Colonic mucosa (tissue), 4 donors: ENCODE results near the gene RARB. TPM values are rescaled to one million over a fixed set of nuclear protein-coding genes. Genes with fewer than 3 reads are reported as not detected.

Experiments
- DNase-seq: peaks from one replicate; pipeline ENCODE4 v3.0.0-alpha.2; 2020
- H3K27ac ChIP-seq: fragments of 200-600 bp; one replicate; pipeline ENCODE4 v1.8.0; 2021
- H3K27me3 ChIP-seq: fragments of 200-600 bp; one replicate; pipeline ENCODE4 v1.8.0; 2021
- H3K36me3 ChIP-seq: fragments of 200-600 bp; one replicate; pipeline ENCODE4 v1.8.0; 2021
- H3K4me1 ChIP-seq: fragments of 200-600 bp; one replicate; pipeline ENCODE4 v1.8.0; 2021; ENCODE audit warnings: mild to moderate bottlenecking
- H3K4me3 ChIP-seq: fragments of 200-600 bp; one replicate; pipeline ENCODE4 v1.8.0; 2021
- H3K9ac ChIP-seq, 2 donors: one replicate each; pipeline ENCODE4 v1.7.0; 2013; ENCODE audit warnings: control low read depth in 2 of 2, low read depth in 2 of 2, low read length in 2 of 2
- H3K9me3 ChIP-seq: fragments of 200-600 bp; one replicate; pipeline ENCODE4 v1.8.0; 2021
- intact Hi-C: fragments of 100-400 bp; cut with DNase I; formaldehyde crosslinking; loops from one replicate; pipeline ENCODE4 v1.14.1; 2022
- total RNA-seq, 2 donors: library from RNA; stranded (reverse); fragmentation: NEBNext Ultra II Directional in 1 of 2; extraction: Animal tissue kit (Norgen Biotek cat#: 25700) in 1 of 2; gene quantifications; one replicate each; pipeline ENCODE4 v1.2.1, GENCODE V29; 2021
- TF ChIP-seq, protein P1 (sequence below): fragments of 200-600 bp; IDR thresholded peaks from one replicate; pipeline ENCODE4 v1.8.0; 2022; ENCODE audit warnings: antibody characterized with exemption, mild to moderate bottlenecking
- donor health status: healthy.
- donor health status: DM: no; HTN: no; CAD: no.
- donor health status: DM: no; HTN: no; CAD: no.

Gene RARB
- total RNA-seq, 2 donors from 2014 or later = 0.54 to 0.74 TPM

DNA sequence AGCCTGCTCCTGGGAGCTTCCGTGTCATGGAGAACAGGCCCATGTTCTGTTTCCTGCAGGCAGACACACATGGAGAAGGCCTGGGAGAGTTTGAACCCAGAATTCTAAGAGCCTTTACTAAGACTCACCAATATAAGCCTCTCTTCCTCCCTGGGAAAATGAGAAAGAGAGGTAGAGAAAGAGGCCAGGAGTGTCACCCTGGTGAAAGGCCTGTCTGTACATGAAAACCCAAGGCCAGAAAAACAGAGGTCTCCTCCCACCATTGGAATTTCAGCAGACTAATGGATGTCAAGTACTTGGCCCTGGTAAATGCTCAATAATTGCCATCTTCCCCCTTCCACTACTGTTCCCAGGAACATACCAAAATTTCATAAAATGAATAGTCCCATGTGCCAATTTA, 119.0 kb downstream of the RARB start:
- H3K4me1 ChIP-seq = no peaks in the 10 kb centered on the region
- no peaks in the 10 kb centered on the region for H3K27me3 ChIP-seq
- no peak overlapping the region for H3K4me3 ChIP-seq
- no peak overlapping the region for H3K9ac ChIP-seq
- H3K27ac ChIP-seq = no peak overlapping the region
- TF ChIP-seq, protein P1, sequence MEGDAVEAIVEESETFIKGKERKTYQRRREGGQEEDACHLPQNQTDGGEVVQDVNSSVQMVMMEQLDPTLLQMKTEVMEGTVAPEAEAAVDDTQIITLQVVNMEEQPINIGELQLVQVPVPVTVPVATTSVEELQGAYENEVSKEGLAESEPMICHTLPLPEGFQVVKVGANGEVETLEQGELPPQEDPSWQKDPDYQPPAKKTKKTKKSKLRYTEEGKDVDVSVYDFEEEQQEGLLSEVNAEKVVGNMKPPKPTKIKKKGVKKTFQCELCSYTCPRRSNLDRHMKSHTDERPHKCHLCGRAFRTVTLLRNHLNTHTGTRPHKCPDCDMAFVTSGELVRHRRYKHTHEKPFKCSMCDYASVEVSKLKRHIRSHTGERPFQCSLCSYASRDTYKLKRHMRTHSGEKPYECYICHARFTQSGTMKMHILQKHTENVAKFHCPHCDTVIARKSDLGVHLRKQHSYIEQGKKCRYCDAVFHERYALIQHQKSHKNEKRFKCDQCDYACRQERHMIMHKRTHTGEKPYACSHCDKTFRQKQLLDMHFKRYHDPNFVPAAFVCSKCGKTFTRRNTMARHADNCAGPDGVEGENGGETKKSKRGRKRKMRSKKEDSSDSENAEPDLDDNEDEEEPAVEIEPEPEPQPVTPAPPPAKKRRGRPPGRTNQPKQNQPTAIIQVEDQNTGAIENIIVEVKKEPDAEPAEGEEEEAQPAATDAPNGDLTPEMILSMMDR = no peak
- no peaks in the 10 kb centered on the region for H3K36me3 ChIP-seq
- no peak for DNase-seq
- intact Hi-C loops = no loop called here
- no peaks in the 10 kb centered on the region for H3K9me3 ChIP-seq

DNA sequence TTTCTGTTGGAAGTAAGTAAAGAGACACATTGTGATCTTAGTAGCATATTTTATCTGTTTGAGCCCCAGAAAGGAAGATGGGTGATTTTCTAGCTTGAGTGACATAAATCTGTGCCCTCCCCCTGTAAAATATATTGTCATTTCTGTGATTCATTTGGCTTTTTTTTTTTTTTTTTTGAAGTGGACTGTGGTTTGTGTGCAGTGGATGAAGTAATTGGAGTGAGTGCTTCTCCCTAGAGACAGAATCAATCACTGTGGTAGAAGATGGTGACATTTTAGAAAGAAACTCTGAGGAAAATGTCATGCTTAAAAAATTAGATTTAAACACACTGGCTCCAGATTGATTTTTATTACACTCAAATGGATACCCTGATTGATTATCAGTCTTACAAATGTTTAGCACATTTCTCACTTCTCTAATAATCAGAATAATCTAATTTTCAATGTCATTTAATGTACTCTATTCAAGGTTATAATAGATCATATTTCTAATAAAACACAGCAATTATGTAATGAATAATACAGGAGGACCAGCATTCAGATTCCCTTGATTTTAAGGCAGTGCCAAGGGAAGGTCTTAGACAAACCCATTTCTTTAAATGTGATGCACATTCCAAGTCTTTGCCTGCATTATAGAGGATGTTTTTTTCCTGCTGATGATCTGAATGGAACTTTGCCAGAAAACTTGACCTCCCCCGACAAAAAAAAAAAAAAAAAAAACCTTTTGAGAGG, 120.0 kb downstream of the RARB start:
- no peak for DNase-seq
- intact Hi-C loops = no loop called here
- H3K4me3 ChIP-seq = no peak overlapping the region
- TF ChIP-seq, protein P1 = no peak
- H3K4me1 ChIP-seq = no peaks in the 10 kb centered on the region
- H3K9me3 ChIP-seq = no peaks in the 10 kb centered on the region
- no peak overlapping the region for H3K27ac ChIP-seq
- H3K36me3 ChIP-seq = no peaks in the 10 kb centered on the region
- H3K27me3 ChIP-seq = no peaks in the 10 kb centered on the region
- no peak overlapping the region for H3K9ac ChIP-seq

DNA sequence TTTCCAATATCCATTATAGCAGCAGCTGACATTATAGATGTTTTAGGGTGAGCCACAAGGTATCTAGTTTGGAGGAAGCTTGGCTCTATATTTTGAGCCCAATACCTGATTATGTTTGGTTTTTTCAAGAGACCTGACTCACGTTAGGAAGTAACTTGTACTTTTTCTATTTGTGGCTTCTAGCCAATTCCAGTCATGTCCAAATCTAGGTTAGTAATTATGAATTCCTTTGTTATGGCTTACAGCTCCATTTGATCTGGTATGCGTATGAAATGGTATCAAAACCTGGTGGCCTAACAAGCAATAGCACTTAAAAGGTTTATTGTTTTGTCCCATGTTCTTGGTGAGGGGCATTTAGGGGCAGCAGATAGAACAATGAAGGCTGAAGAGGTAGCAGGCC, 120.8 kb downstream of the RARB start:
- H3K36me3 ChIP-seq = no peaks in the 10 kb centered on the region
- H3K4me1 ChIP-seq = no peaks in the 10 kb centered on the region
- no peak overlapping the region for H3K27ac ChIP-seq
- no peak overlapping the region for H3K4me3 ChIP-seq
- no peaks in the 10 kb centered on the region for H3K9me3 ChIP-seq
- no peak overlapping the region for H3K9ac ChIP-seq
- H3K27me3 ChIP-seq = no peaks in the 10 kb centered on the region
- intact Hi-C loops = no loop called here
- no peak for DNase-seq
- TF ChIP-seq, protein P1 = no peak

DNA sequence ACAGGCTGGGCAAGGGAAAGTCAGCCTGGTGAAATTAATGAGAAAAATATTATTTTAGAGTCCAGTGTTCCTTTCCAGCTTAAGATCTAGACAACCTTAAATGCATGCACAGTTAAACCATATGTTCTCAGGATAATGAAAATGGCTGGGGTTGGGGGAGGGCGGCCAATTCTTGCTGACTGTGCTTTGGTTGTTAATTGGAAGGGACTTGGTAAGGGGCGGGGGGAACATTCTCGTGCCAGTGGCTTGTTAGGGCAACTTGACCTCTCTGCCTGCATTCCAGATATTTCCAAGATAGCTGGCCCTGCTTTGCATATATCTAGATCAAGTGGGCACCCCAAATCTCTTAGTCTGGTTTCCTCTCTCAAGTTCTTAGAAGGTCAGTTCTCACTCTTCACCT, 124.2 kb downstream of the RARB start:
- DNase-seq = no peak
- TF ChIP-seq, protein P1 = no peak
- H3K27ac ChIP-seq = no peak overlapping the region
- intact Hi-C loops = no loop called here
- no peak overlapping the region for H3K4me3 ChIP-seq
- H3K9me3 ChIP-seq = no peaks in the 10 kb centered on the region
- no peaks in the 10 kb centered on the region for H3K27me3 ChIP-seq
- H3K4me1 ChIP-seq = no peaks in the 10 kb centered on the region
- H3K9ac ChIP-seq = no peak overlapping the region
- H3K36me3 ChIP-seq = no peaks in the 10 kb centered on the region

DNA sequence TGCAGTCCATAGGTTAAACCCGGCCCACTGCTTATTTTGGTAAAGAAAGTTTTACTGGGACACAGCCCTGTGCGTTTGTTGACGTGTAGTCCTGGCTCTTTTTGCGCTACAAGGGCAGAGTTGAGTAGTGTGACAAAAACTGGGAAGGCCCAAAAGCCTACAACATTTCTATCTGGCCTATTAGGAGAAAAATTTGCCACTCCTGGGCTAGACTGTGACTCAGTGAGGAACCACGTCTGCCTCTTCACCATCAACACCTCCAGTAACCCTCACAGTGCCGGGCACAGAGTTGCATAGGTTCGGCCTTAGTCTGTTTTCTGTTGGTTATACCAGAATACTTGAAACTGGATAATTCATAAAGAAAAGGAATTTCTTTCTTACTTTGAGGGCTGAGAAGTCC, 126.3 kb downstream of the RARB start:
- H3K4me1 ChIP-seq = no peaks in the 10 kb centered on the region
- no peak overlapping the region for H3K27ac ChIP-seq
- no peaks in the 10 kb centered on the region for H3K36me3 ChIP-seq
- H3K27me3 ChIP-seq = no peaks in the 10 kb centered on the region
- H3K9ac ChIP-seq = no peak overlapping the region
- intact Hi-C loops = no loop called here
- DNase-seq = no peak
- no peaks in the 10 kb centered on the region for H3K9me3 ChIP-seq
- TF ChIP-seq, protein P1 = no peak
- no peak overlapping the region for H3K4me3 ChIP-seq
